ENCODE measurements around the gene INF2.

Gene INF2

GRCh38 chr14:104676130-104676693 lies 13.2 kb upstream of the INF2 start:
- FAIRE-seq (no peak), DNase-seq (ENCODE audit: low spot score) (no peak)

- no peak for DNase-seq (ENCODE audit: low spot score)
- no peak for FAIRE-seq
Observed at GRCh38 chr14:104676694-104677511, 12.5 kb upstream of the INF2 start.

GRCh38 chr14:104677512-104678332 lies 11.7 kb upstream of the INF2 start:
- DNase-seq (ENCODE audit: low spot score) (peak; percentile 43), FAIRE-seq (no peak)

- no peak for FAIRE-seq
- DNase-seq (ENCODE audit: low spot score), result no peak
Observed at GRCh38 chr14:104678346-104678745, 11.1 kb upstream of the INF2 start.

GRCh38 chr14:104678901-104679705 lies 10.3 kb upstream of the INF2 start:
- DNase-seq (ENCODE audit: low spot score), result no peak
- FAIRE-seq, result no peak

GRCh38 chr14:104680056-104680805 lies 9.2 kb upstream of the INF2 start:
- no peak for FAIRE-seq
- DNase-seq (ENCODE audit: low spot score), result peak; percentile 37

GRCh38 chr14:104680806-104681688 lies 8.4 kb upstream of the INF2 start:
- DNase-seq (ENCODE audit: low spot score) (peak; percentile 71), FAIRE-seq (peak; percentile 8)

- DNase-seq (ENCODE audit: low spot score) (peak; percentile 65), FAIRE-seq (peak; percentile 11)
Observed at GRCh38 chr14:104681689-104682074, 7.7 kb upstream of the INF2 start.

- FAIRE-seq, result no peak
Observed at GRCh38 chr14:104682107-104682593, 7.3 kb upstream of the INF2 start.

GRCh38 chr14:104683653-104684448 lies 5.6 kb upstream of the INF2 start:
- no peak for FAIRE-seq
- no peak for DNase-seq (ENCODE audit: low spot score)

More at GRCh38 chr14:104682107-104682593, 7.3 kb upstream of the INF2 start:
- DNase-seq (ENCODE audit: low spot score), result no peak

- FAIRE-seq, result no peak
- DNase-seq (ENCODE audit: low spot score), result no peak
Observed at GRCh38 chr14:104684449-104684821, 5.0 kb upstream of the INF2 start.

GRCh38 chr14:104685216-104685997 lies 4.0 kb upstream of the INF2 start:
- no peak for DNase-seq (ENCODE audit: low spot score)
- no peak for FAIRE-seq

GRCh38 chr14:104685998-104686610 lies 3.3 kb upstream of the INF2 start:
- DNase-seq (ENCODE audit: low spot score), result no peak
- no peak for FAIRE-seq

GRCh38 chr14:104686624-104687517 lies 2.5 kb upstream of the INF2 start:
- DNase-seq (ENCODE audit: low spot score) (no peak), FAIRE-seq (no peak)

GRCh38 chr14:104687601-104688504 lies 1.6 kb upstream of the INF2 start:
- FAIRE-seq, result no peak

More at GRCh38 chr14:104687601-104688504, 1.6 kb upstream of the INF2 start:
- DNase-seq (ENCODE audit: low spot score), result peak; percentile 69

All from RCC 7860 (cell line).